Uterine smooth muscle cell (primary cell): ENCODE results near the gene UGT2B17. TPM values are rescaled to one million over a fixed set of nuclear protein-coding genes. Genes with fewer than 3 reads are reported as not detected.

ENCODE experiments used
- total RNA-seq: library from RNA; depleted of rRNA; stranded (reverse); fragments of >200 nt; gene quantifications from 2 replicates; pipeline ENCODE4 v1.2.3, GENCODE V29; 2014

UGT2B17 gene
- total RNA-seq, result not detected in 2 replicates

DNA sequence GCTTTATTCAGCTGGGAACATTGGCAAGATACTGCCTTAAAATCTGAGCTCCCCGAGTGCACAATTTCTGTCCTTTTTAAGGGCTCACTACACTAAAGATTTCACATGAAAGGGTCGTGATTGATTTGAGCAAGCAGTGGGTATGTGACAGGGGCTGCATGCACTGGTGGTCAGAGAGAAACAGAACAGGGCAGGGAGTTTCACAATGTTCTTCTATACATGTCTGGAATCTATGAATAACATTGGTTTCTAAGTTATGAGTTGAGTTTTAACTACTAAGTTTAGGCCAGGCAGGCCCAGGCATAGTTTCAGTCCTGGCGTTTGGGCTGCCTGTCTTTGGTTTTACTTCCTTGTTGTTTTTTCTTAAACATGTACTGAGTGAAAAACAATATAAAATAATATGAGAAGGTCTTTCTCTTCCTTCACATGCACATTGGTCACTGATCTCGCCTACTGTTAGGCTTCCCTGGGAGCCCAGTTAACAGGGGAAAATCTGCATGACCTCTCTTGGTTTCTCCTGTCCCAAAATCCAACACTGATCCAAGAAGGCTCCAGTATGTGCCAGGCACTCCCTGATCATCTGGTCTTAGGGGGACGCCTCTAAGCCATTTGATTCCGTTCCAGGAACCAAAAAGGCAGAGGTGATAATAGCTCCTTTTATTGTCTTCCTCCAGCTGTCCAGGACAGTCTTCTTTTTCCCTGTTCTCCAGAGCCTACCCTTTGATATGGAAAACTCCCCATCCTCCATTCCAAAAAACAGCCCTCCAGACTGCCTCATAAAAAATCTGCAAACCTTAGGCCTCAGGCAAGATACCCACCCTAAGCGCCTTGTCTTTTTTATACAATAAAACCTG lies at the start of gene UGT2B17:
Gene UGT2B17, minus strand, starts transcription at position 51 of the 854 bp plus-strand sequence. CDS start 7,838 bp downstream, outside the sequence.

Other genes starting within 250 kb of the UGT2B17 start
- gene YTHDC1, start 226.2 kb downstream of the UGT2B17 start, total RNA-seq, result 43.5 and 51.4 TPM in 2 replicates
- 0.12 TPM in 1 of 2 replicates, not detected in the other for gene TMPRSS11E, start 128.9 kb downstream of the UGT2B17 start, total RNA-seq
- gene UGT2B15, start 94.3 kb upstream of the UGT2B17 start, total RNA-seq, result not detected in 2 replicates
- not detected in 2 replicates for gene UGT2B10, start 239.7 kb upstream of the UGT2B17 start, total RNA-seq